ENCODE measurements around the gene IWS1. TPM values are rescaled to one million over a fixed set of nuclear protein-coding genes. Genes with fewer than 3 reads are reported as not detected.
"Not testable (repeated sequence)": the region's sequence is repeated elsewhere in the genome, so short reads cannot be mapped to it uniquely, and the experiment has no call there.

Gene IWS1
- total RNA-seq, 1 donor from 2014 or later, result 77.1 TPM

DNA sequence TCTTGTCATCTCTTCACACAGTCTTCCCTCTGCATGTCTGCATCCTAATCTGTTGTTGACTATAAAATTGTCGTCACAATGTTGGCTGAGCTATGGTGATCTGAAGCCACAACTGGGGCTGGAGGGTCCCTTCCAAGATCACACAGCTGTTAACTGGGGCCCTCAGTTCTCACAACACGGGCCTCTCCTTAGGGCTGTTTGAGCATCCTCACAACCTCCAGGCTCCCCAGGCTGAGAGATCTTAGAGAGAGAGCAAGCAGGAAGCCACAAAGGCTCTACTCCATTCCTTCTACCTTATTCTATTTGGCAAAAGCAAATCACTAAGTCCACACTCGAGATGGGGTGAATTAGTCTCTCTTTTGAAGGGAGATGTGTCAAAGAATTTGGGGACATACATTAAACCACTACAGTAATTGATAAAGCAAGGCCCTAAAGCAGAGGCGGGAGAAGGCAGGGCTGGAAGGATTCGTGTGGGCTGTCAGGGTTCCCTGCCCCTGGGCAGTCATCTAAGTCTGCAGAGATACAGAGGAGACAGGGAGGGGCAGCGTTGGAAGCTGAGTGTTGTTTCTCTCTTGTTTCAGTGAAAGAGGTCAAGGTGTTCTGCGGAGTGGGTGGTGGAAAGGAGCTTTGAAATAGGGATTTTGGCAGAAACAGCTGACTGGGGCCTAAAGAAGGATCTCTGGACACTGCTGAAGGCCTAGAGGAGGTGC is 25.1 kb upstream of the IWS1 start:
- no peak for DNase-seq (ENCODE audit: low read depth)
- H3K4me3 ChIP-seq (ENCODE audit: low read depth, low read length), result no peak overlapping the region
- no peak for TF ChIP-seq CTCF (conservative IDR thresholded peaks at IDR 0.05; ENCODE audit: low read depth, low read length)

GRCh38 chr2:127546797-127547196 is 20.5 kb upstream of the IWS1 start:
- DNase-seq (ENCODE audit: low read depth), result no peak
- no peak overlapping the region for H3K4me3 ChIP-seq (ENCODE audit: low read depth, low read length)
- no peak for TF ChIP-seq CTCF (conservative IDR thresholded peaks at IDR 0.05; ENCODE audit: low read depth, low read length)

GRCh38 chr2:127545796-127546195 is 19.5 kb upstream of the IWS1 start:
- no peak for TF ChIP-seq CTCF (conservative IDR thresholded peaks at IDR 0.05; ENCODE audit: low read depth, low read length)
- DNase-seq (ENCODE audit: low read depth), result no peak
- H3K4me3 ChIP-seq (ENCODE audit: low read depth, low read length), result no peak overlapping the region

GRCh38 chr2:127545189-127545588 is 18.9 kb upstream of the IWS1 start:
- no peak for TF ChIP-seq CTCF (conservative IDR thresholded peaks at IDR 0.05; ENCODE audit: low read depth, low read length)
- no peak for DNase-seq (ENCODE audit: low read depth)
- no peak overlapping the region for H3K4me3 ChIP-seq (ENCODE audit: low read depth, low read length)

DNA sequence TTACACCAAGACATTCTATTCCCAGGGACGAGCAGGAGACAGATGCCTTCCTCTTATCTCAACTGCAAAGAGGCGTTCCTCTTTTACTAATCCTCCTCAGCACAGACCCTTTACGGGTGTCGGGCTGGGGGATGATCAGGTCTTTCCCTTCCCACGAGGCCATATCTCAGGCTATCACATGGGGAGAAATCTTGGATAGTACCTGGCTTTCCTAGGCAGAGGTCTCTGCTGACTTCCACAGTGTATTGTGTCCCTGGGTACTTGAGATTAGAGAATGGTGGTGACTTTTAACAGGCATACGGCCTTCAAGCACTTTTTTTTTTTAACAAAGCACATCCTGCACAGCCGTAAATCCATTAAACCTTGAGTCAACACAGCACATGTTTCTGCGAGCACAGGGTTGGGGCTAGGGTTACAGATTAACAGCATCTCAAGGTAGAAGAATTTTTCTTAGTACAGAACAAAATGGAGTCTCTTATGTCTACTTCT is 16.8 kb upstream of the IWS1 start:
- not testable (repeated sequence) for DNase-seq (ENCODE audit: low read depth); H3K4me3 ChIP-seq (ENCODE audit: low read depth, low read length)

GRCh38 chr2:127542231-127542630 is 15.9 kb upstream of the IWS1 start:
- DNase-seq (ENCODE audit: low read depth), result no peak
- H3K4me3 ChIP-seq (ENCODE audit: low read depth, low read length), result no peak overlapping the region
- TF ChIP-seq CTCF (conservative IDR thresholded peaks at IDR 0.05; ENCODE audit: low read depth, low read length), result no peak

- no peak for TF ChIP-seq CTCF (conservative IDR thresholded peaks at IDR 0.05; ENCODE audit: low read depth, low read length)
- no peak overlapping the region for H3K4me3 ChIP-seq (ENCODE audit: low read depth, low read length)
- DNase-seq (ENCODE audit: low read depth), result no peak
These were observed 15.5 kb upstream of the IWS1 start for GRCh38 chr2:127541809-127542208.
